Hepatocyte (in vitro differentiated cells): ENCODE results near the gene GIMAP8. TPM values are rescaled to one million over a fixed set of nuclear protein-coding genes. Genes with fewer than 3 reads are reported as not detected.

ENCODE experiments used
- DNase-seq: peaks from one replicate; pipeline ENCODE4 v3.0.0-alpha.2; 2016; ENCODE audit warnings: low spot score
- H2AFZ ChIP-seq: fragments of 200-600 bp; sonication (generic); 2 replicates; pipeline ENCODE4 v1.6.0; 2016; ENCODE audit warnings: antibody characterized with exemption, mild to moderate bottlenecking
- H3K27ac ChIP-seq: fragments of 200-600 bp; sonication (generic); 2 replicates; pipeline ENCODE4 v1.5.1; 2016; ENCODE audit warnings: mild to moderate bottlenecking
- H3K27me3 ChIP-seq: fragments of 200-600 bp; sonication (generic); 2 replicates; pipeline ENCODE4 v1.6.1; 2016
- H3K36me3 ChIP-seq: fragments of 200-600 bp; sonication (generic); replicated peaks from 2 replicates; pipeline ENCODE4 v1.5.1; 2016; ENCODE audit warnings: low read depth; ENCODE audit not compliant: insufficient read depth
- H3K4me1 ChIP-seq: fragments of 200-600 bp; sonication (generic); 2 replicates; pipeline ENCODE4 v1.5.1; 2016; ENCODE audit warnings: mild to moderate bottlenecking, moderate library complexity; ENCODE audit not compliant: insufficient read depth
- H3K4me2 ChIP-seq: fragments of 200-600 bp; sonication (generic); 2 replicates; pipeline ENCODE4 v1.6.0; 2016
- H3K4me3 ChIP-seq: fragments of 200-600 bp; sonication (generic); 2 replicates; pipeline ENCODE4 v1.5.1; 2016; ENCODE audit warnings: mild to moderate bottlenecking
- H3K79me2 ChIP-seq: fragments of 200-600 bp; sonication (generic); 2 replicates; pipeline ENCODE4 v1.6.0; 2017; ENCODE audit warnings: mild to moderate bottlenecking
- H3K9me2 ChIP-seq: fragments of 200-600 bp; sonication (generic); replicated peaks from 2 replicates; pipeline ENCODE4 v1.6.0; 2017; ENCODE audit warnings: mild to moderate bottlenecking; ENCODE audit not compliant: insufficient read depth
- H3K9me3 ChIP-seq: fragments of 200-600 bp; sonication (generic); 2 replicates; pipeline ENCODE4 v1.5.1; 2016; ENCODE audit warnings: low read depth, mild to moderate bottlenecking
- H4K20me1 ChIP-seq: fragments of 200-600 bp; sonication (generic); 2 replicates; pipeline ENCODE4 v1.6.0; 2016; ENCODE audit warnings: mild to moderate bottlenecking; ENCODE audit not compliant: insufficient read depth, poor library complexity, severe bottlenecking
- EZH2 ChIP-seq: fragments of 200-600 bp; sonication (generic); IDR thresholded peaks from 2 replicates; pipeline ENCODE4 v1.6.1; 2016; ENCODE audit warnings: antibody characterized with exemption, mild to moderate bottlenecking, borderline replicate concordance
- EZH2phosphoT487 ChIP-seq: fragments of 200-600 bp; sonication (generic); IDR thresholded peaks from one replicate; pipeline ENCODE4 v1.6.1; 2018; ENCODE audit warnings: antibody characterized with exemption, mild to moderate bottlenecking, low read depth, moderate library complexity; ENCODE audit not compliant: unreplicated experiment, severe bottlenecking
- WGBS: methylation state at CpG from one replicate; pipeline ENCODE4 v1.1.6; 2016; ENCODE audit warnings: low lambda C conversion rate; ENCODE audit errors: missing lambda C conversion rate; 5-methylcytosine and 5-hydroxymethylcytosine counted together
- polyA plus RNA-seq: library from polyadenylated mRNA; unstranded; fragments of >200 nt; fragmentation: Nextera tagmentation; extraction: Ambion mirVana; gene quantifications from 2 replicates; pipeline ENCODE4 v1.2.1, GENCODE V29; 2016
- total RNA-seq: library from RNA; depleted of rRNA; stranded (reverse); fragments of >200 nt; gene quantifications from 2 replicates; pipeline ENCODE4 v1.2.3, GENCODE V29; 2014
- TF ChIP-seq, protein P1 (sequence below): fragments of 200-600 bp; sonication (generic); IDR thresholded peaks from 2 replicates; pipeline ENCODE4 v1.5.1; 2016; ENCODE audit warnings: antibody characterized with exemption, mild to moderate bottlenecking; ENCODE audit not compliant: poor library complexity

Gene GIMAP8
- total and polyA plus RNA-seq, 2 experiments from 2014 or later: 0.10 TPM; not detected in 1

DNA sequence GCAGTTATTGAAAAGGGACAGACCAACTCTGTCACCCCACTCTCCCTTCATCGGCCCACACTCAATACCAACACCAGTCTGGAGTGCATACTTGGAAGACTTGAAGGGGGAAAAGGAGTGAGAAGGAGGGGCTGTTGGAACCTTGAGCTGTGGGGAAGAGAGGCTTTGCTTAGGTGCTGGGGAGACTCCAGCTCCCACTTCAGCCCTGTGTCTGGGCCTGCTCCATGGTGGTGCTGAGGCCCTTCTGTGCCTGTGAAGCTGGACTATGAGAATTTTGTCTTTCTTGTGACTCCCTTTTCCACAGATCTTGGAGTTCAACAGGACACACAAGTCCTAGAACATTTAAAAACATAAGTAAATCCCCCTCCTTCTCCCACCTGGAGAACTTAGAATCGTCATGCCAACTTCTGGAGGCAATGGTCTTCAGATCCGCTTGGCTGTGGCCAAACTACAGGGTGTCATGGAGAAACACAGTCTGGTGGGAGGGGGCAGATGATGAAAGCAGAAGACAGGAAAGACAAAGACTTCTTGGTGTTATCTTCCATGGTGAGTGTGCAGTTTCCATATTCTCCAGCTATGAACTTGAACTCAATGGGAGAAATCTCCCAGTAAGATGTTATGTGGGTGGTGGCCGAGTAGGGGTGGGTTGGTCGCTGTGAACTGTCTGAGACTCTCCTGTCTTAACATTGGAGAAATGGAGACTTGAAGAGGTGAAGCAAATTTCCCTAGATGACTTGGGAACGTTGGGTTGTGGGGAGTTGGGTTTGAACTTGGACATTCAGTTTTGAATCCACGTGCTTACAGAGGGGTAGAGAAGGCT is 18.4 kb upstream of the GIMAP8 start:
- no peak overlapping the region for H3K4me3 ChIP-seq
- H3K9me3 ChIP-seq: no peaks in the 10 kb centered on the region
- no peaks in the 10 kb centered on the region for H3K36me3 ChIP-seq
- no peak overlapping the region for H2AFZ ChIP-seq
- H3K27me3 ChIP-seq: peaks cover 3% of the 10 kb centered on the region
- no peaks in the 10 kb centered on the region for H4K20me1 ChIP-seq
- H3K79me2 ChIP-seq: no peaks in the 10 kb centered on the region
- no peak for DNase-seq
- H3K4me1 ChIP-seq: no peaks in the 10 kb centered on the region
- TF ChIP-seq, protein P1, sequence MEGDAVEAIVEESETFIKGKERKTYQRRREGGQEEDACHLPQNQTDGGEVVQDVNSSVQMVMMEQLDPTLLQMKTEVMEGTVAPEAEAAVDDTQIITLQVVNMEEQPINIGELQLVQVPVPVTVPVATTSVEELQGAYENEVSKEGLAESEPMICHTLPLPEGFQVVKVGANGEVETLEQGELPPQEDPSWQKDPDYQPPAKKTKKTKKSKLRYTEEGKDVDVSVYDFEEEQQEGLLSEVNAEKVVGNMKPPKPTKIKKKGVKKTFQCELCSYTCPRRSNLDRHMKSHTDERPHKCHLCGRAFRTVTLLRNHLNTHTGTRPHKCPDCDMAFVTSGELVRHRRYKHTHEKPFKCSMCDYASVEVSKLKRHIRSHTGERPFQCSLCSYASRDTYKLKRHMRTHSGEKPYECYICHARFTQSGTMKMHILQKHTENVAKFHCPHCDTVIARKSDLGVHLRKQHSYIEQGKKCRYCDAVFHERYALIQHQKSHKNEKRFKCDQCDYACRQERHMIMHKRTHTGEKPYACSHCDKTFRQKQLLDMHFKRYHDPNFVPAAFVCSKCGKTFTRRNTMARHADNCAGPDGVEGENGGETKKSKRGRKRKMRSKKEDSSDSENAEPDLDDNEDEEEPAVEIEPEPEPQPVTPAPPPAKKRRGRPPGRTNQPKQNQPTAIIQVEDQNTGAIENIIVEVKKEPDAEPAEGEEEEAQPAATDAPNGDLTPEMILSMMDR: no peak
- TF ChIP-seq EZH2 (no peak), EZH2phosphoT487 (no peak)
- H3K27ac ChIP-seq: no peak overlapping the region
- WGBS: 90% methylated on average over 7 of the region's 7 CpGs
- no peak overlapping the region for H3K4me2 ChIP-seq
- H3K9me2 ChIP-seq: no peaks in the 10 kb centered on the region

DNA sequence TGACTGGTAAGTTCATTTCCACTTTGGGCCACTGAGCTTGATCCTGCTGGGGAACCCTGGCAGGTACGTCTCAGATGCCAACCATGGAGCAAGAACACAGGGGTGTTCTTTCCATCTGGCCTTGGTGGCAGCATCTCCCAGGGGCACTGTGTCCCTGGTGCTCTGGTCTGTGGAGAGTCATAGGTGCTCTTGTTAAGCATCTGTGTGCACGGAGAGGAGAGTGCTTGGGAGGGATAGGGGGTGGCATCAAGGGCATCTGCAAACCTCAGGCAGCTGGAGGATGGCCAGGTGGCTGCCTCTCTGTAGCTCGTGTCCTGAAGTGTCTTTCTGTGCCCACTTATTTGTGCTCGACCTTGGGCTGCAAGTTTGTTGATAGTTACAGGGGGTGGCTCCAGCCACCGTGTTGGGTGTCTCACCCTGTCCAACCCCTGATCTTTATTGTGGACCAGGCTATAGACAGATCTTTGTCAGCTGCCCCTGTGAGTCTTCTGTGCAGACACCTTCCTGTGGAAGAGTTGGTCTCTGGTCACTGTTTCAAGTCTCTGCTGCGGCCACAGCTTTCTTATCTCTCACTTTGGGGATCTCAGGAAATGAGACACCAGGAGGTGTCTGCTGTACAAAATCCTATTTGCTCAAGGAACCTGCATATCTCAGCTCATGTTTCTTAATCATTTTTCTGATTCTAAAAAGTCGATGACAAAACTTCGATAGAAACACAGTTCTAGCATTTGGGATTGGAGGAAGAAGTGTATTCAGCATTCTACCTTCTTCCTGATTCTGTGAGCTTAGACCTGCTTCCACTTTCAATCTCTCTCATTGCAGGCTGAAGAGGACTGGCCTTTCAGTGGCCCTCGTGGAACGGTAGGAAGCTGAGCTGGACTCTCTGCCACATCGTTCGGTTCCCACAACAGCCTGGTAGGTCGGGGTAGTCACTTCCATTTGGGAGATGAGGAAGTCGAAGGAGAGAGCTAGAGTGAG is 17.2 kb upstream of the GIMAP8 start:
- Histone ChIP-seq H3K9me3 (no peaks in the 10 kb centered on the region), H3K4me1 (no peaks in the 10 kb centered on the region), H2AFZ (no peak overlapping the region), H3K4me2 (no peak overlapping the region), H3K27ac (no peak overlapping the region), H3K4me3 (no peak overlapping the region), H3K36me3 (no peaks in the 10 kb centered on the region), H4K20me1 (no peaks in the 10 kb centered on the region), H3K27me3 (peaks cover 3% of the 10 kb centered on the region), H3K9me2 (no peaks in the 10 kb centered on the region), H3K79me2 (no peaks in the 10 kb centered on the region)
- WGBS: 83% methylated on average over 14 of the region's 14 CpGs
- DNase-seq: no peak
- TF ChIP-seq EZH2 (no peak), EZH2phosphoT487 (no peak)
- TF ChIP-seq, protein P1: no peak

DNA sequence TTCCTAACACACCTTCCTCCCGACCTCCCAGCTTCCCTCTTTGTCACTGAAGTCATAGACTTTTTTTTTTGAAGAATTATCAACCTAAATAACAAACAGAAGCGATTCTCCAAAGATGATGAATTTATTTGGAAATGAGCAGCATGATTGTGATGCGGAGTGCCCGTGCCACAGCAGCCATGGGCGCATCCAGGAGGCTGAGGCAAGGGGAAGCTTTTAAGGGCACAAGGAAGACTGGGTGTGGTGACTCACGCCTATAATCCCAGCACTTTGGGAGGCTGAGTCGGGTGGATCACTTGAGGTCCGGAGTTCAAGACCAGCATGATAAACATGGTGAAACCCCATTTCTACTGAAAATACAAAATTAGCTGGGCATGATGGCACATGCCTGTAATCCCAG is 16.2 kb upstream of the GIMAP8 start:
- no peaks in the 10 kb centered on the region for H3K9me3 ChIP-seq
- no peaks in the 10 kb centered on the region for H3K4me1 ChIP-seq
- no peak for DNase-seq
- H3K4me3 ChIP-seq: no peak overlapping the region
- H3K9me2 ChIP-seq: no peaks in the 10 kb centered on the region
- H4K20me1 ChIP-seq: no peaks in the 10 kb centered on the region
- H3K27ac ChIP-seq: no peak overlapping the region
- no peaks in the 10 kb centered on the region for H3K36me3 ChIP-seq
- H3K79me2 ChIP-seq: no peaks in the 10 kb centered on the region
- H3K27me3 ChIP-seq: peaks cover 3% of the 10 kb centered on the region
- H3K4me2 ChIP-seq: no peak overlapping the region
- 83% methylated on average over 8 of the region's 8 CpGs for whole genome bisulfite sequencing
- TF ChIP-seq EZH2 (no peak), EZH2phosphoT487 (no peak)
- TF ChIP-seq, protein P1: no peak
- H2AFZ ChIP-seq: no peak overlapping the region
